A673 (cell line): ENCODE results near the gene CARTPT. TPM values are rescaled to one million over a fixed set of nuclear protein-coding genes. Genes with fewer than 3 reads are reported as not detected.

Experiments used
- BruUV-seq: library from RNA; stranded (reverse); fragments of 400-500 nt; replicated peaks from 2 replicates; lab custom pipeline; 2021; lab: Mats Ljungman, UMichigan
- CTCF ChIA-PET: fragments of 300-600 bp; sonication (Branson Sonifier 250); formaldehyde crosslinking; loops from one replicate; lab custom pipeline; 2022; ENCODE audit warnings: antibody characterized with exemption; lab: Charles Lee
- POLR2A ChIA-PET: fragments of 300-600 bp; sonication (Branson Sonifier 250); formaldehyde crosslinking; loops from one replicate; lab custom pipeline; 2022; ENCODE audit warnings: antibody characterized with exemption; ENCODE audit not compliant: low non-redundant PET; lab: Charles Lee
- DNase-seq: peaks from one replicate; pipeline ENCODE4 v3.0.0-alpha.2; 2015; ENCODE audit warnings: low spot score
- H3K27ac ChIP-seq: fragments of 200-600 bp; sonication (generic); 2 replicates; pipeline ENCODE4 v1.5.1; 2016; ENCODE audit warnings: mixed run types, low read depth, mild to moderate bottlenecking, mixed read lengths, antibody characterized with exemption, low read length; ENCODE audit not compliant: poor library complexity, severe bottlenecking
- H3K27me3 ChIP-seq: fragments of 200-600 bp; sonication (generic); replicated peaks from 2 replicates; pipeline ENCODE4 v1.6.1; 2017; ENCODE audit warnings: mixed run types, low read depth, mild to moderate bottlenecking, mixed read lengths, antibody characterized with exemption, low read length; ENCODE audit not compliant: insufficient read depth, poor library complexity
- H3K36me3 ChIP-seq: fragments of 200-600 bp; sonication (generic); 2 replicates; pipeline ENCODE4 v1.6.1; 2016; ENCODE audit warnings: mixed run types, mild to moderate bottlenecking, mixed read lengths, antibody characterized with exemption, low read length; ENCODE audit not compliant: insufficient read depth, poor library complexity, severe bottlenecking
- H3K4me1 ChIP-seq: fragments of 200-600 bp; sonication (generic); 2 replicates; pipeline ENCODE4 v1.6.1; 2017; ENCODE audit warnings: mixed run types, mild to moderate bottlenecking, mixed read lengths, antibody characterized with exemption, low read length; ENCODE audit not compliant: insufficient read depth, poor library complexity, severe bottlenecking
- H3K4me3 ChIP-seq: fragments of 200-600 bp; sonication (generic); 2 replicates; pipeline ENCODE4 v1.5.1; 2016; ENCODE audit warnings: low read depth, mixed run types, mild to moderate bottlenecking, mixed read lengths, low read length; ENCODE audit not compliant: poor library complexity, severe bottlenecking
- H3K9me3 ChIP-seq: fragments of 200-600 bp; sonication (generic); 2 replicates; pipeline ENCODE4 v1.6.1; 2016; ENCODE audit warnings: mixed run types, low read depth, mild to moderate bottlenecking, mixed read lengths, antibody characterized with exemption, low read length; ENCODE audit not compliant: poor library complexity, severe bottlenecking
- EZH2 ChIP-seq: fragments of 200-600 bp; sonication (generic); IDR thresholded peaks from 2 replicates; pipeline ENCODE4 v1.6.1; 2017; ENCODE audit warnings: borderline replicate concordance, low read depth, mild to moderate bottlenecking, mixed read lengths, antibody characterized with exemption, low read length; ENCODE audit not compliant: poor library complexity, severe bottlenecking
- intact Hi-C: fragments of 100-400 bp; cut with micrococcal nuclease; formaldehyde crosslinking; loops from one replicate; pipeline ENCODE4 v1.10.0; 2022; ENCODE audit not compliant: unreplicated experiment
- total RNA-seq: library from RNA; stranded (reverse); gene quantifications from 2 replicates; pipeline ENCODE4 v1.2.3, GENCODE V29; 2021
- TF ChIP-seq, protein P1 (sequence below): fragments of 300-800, 200-600 bp; sonication (generic); conservative IDR thresholded peaks from 2 replicates; pipeline ENCODE4 v1.5.1; 2017; ENCODE audit warnings: low read depth, mild to moderate bottlenecking, antibody characterized with exemption, low read length, moderate library complexity, mixed read lengths

The CARTPT gene
- total RNA-seq, 1 experiment from 2014 or later = not detected

- no peak overlapping the region for H3K4me3 ChIP-seq
- no peaks in the 10 kb centered on the region for H3K9me3 ChIP-seq
- H3K27me3 ChIP-seq = no peaks in the 10 kb centered on the region
- no peak overlapping the region for H3K27ac ChIP-seq
- no peak for DNase-seq
- ChIA-PET POLR2A (no interaction called here), CTCF (no interaction called here)
- TF ChIP-seq, protein P1, sequence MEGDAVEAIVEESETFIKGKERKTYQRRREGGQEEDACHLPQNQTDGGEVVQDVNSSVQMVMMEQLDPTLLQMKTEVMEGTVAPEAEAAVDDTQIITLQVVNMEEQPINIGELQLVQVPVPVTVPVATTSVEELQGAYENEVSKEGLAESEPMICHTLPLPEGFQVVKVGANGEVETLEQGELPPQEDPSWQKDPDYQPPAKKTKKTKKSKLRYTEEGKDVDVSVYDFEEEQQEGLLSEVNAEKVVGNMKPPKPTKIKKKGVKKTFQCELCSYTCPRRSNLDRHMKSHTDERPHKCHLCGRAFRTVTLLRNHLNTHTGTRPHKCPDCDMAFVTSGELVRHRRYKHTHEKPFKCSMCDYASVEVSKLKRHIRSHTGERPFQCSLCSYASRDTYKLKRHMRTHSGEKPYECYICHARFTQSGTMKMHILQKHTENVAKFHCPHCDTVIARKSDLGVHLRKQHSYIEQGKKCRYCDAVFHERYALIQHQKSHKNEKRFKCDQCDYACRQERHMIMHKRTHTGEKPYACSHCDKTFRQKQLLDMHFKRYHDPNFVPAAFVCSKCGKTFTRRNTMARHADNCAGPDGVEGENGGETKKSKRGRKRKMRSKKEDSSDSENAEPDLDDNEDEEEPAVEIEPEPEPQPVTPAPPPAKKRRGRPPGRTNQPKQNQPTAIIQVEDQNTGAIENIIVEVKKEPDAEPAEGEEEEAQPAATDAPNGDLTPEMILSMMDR = no peak
- TF ChIP-seq EZH2 = no peak
- no peaks in the 10 kb centered on the region for H3K4me1 ChIP-seq
- intact Hi-C loops = no loop called here
- no peaks in the 10 kb centered on the region for H3K36me3 ChIP-seq
- BruUV-seq = no TSS peak
These were observed 38.6 kb upstream of the CARTPT start for GRCh38 chr5:71680510-71680909.

DNA sequence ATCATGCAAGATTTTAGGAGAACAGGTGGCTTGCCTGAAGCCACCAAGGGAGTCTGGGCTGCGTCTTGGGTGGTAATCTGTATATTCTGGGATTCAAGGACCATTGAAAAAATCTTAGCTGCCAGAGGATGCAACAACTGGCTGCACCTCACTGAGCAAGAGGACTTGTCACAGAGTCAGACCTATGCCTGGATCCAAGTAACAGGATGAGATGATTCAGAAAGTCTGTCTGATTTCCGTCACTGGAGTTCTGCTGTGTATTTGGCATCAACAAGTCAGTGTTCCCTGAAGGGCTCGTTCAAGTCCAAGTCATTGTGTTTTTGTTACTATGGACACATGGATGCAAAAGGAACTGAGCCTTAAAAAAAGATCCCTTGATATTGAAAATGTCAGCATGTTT, 37.8 kb upstream of the CARTPT start:
- Histone ChIP-seq H3K9me3 (no peaks in the 10 kb centered on the region), H3K4me3 (no peak overlapping the region), H3K36me3 (no peaks in the 10 kb centered on the region), H3K4me1 (no peaks in the 10 kb centered on the region), H3K27me3 (no peaks in the 10 kb centered on the region), H3K27ac (no peak overlapping the region)
- no TSS peak for BruUV-seq
- ChIA-PET POLR2A (no interaction called here), CTCF (no interaction called here)
- TF ChIP-seq, protein P1 = no peak
- TF ChIP-seq EZH2 = no peak
- no peak for DNase-seq
- intact Hi-C loops = no loop called here

DNA sequence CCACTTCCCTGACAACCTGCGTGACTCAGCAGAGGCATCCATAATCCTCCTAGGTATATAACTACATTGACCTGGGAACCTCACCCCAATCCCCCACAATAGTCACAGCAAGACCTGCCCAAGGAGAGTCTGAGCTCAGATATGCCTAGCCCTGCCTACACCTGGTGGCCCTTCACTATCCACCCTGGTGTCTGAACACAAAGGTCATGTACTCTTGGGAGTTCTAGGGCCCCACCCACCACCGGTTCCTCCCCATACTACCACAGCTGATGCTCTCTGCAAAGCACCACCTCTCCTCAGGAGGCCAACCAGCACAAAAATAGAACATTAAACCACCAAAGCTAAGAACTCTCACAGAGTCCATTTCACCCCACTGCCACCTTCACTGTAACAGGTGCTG, 34.8 kb upstream of the CARTPT start:
- H3K4me3 ChIP-seq = no peak overlapping the region
- BruUV-seq = no TSS peak
- ChIA-PET POLR2A (interaction anchor here (0.7 kb wide), 1 partner anchor 228 kb away, joined by 3 read pairs; no protein-coding TSS in a partner anchor), CTCF (interaction anchor here (0.6 kb wide), 1 partner anchor 13 kb away, joined by 3 read pairs; no protein-coding TSS in a partner anchor)
- intact Hi-C loops = no loop called here
- no peaks in the 10 kb centered on the region for H3K27me3 ChIP-seq
- H3K4me1 ChIP-seq = no peaks in the 10 kb centered on the region
- no peak for TF ChIP-seq EZH2
- TF ChIP-seq, protein P1 = no peak
- H3K36me3 ChIP-seq = no peaks in the 10 kb centered on the region
- no peaks in the 10 kb centered on the region for H3K9me3 ChIP-seq
- H3K27ac ChIP-seq = no peak overlapping the region
- no peak for DNase-seq
